ENCODE results near the gene FLYWCH2.
A peak's percentile ranks its signal among the peaks of the same experiment; 100 is the strongest.

Gene FLYWCH2

DNA sequence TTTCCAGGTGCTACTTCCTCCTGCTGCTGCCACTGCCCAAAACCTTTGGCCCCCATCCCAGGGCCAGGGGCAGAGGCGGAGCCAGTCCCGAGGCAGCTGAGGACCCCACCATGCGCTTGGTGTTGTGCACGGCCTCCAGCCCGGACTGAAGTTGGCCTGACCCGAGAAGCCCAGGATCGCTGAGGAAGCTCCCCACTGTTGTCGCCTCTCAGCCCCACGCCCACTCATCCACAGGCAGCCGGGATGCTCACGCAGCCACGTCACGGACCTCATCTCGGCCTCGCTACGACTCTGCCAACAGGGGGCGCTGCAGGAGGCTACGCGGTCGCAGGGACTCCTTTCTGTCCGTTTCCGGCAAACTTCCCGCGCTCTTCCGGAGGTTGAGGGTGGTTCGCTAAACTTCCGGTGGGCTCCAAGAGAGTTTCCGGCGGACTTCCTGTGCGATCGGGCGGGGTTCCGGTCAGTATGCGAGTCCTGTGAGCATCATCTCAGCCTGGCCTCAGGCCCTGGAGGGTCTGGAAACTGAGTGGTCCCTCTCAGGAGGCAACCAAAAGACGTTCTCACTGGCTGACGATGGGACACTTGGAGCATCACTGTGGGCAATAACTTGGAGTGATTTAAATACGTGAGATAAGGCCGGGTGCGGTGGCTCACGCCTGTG lies 40.5 kb upstream of the FLYWCH2 start:
- H3K4ac ChIP-seq (ENCODE audit: low read length), result no peak overlapping the region
- WGBS, 2 donors (ENCODE audit: extremely low coverage in 2 of 2, insufficient read length in 2 of 2, insufficient replicate concordance in 1 of 2), result no CpG with 5 or more reads among the region's 40 CpGs
- H2BK12ac ChIP-seq (ENCODE audit: low read length), result peak overlapping the region; percentile 49
- no peak overlapping the region for H2AK5ac ChIP-seq (ENCODE audit: low read depth, low read length)
- peak overlapping the region; percentile 96 for H3K23ac ChIP-seq (ENCODE audit: low read depth, low read length, poor library complexity)
- H3K4me2 ChIP-seq (ENCODE audit: insufficient read depth, low read length, poor library complexity, severe bottlenecking), result no peak overlapping the region
- H3K27ac ChIP-seq (replicated peaks; ENCODE audit: low read length), result no peak overlapping the region
- peak overlapping the region; percentile 63 for H3K9ac ChIP-seq (ENCODE audit: low read depth, low read length, poor library complexity)
- H3K4me3 ChIP-seq (ENCODE audit: low read length in 2 of 2), result no peak overlapping the region
- H3K18ac ChIP-seq (ENCODE audit: low read length), result peak overlapping the region; percentile 93
- no peak overlapping the region for H2BK15ac ChIP-seq (ENCODE audit: low read length)
- no peaks in the 10 kb centered on the region for H3K79me1 ChIP-seq (ENCODE audit: low read depth, low read length)
- no peak overlapping the region for H2AFZ ChIP-seq (ENCODE audit: low read length)
- peak overlapping the region; percentile 29 for H4K8ac ChIP-seq (ENCODE audit: low read depth, low read length)
- no peak for DNase-seq (ENCODE audit: low spot score)
- H4K91ac ChIP-seq (ENCODE audit: low read depth, low read length, poor library complexity), result no peak overlapping the region
- H3K4me1 ChIP-seq (ENCODE audit: control insufficient read depth in 2 of 2, insufficient read depth in 1 of 2, low read depth in 1 of 2, low read length in 2 of 2), result peaks cover 0 to 1% of the 10 kb centered on the region in 2 donors
- H2BK120ac ChIP-seq (ENCODE audit: low read depth, low read length), result no peak overlapping the region
- H2BK5ac ChIP-seq (ENCODE audit: low read length), result peak overlapping the region; percentile 24
- H3K9me3 ChIP-seq (replicated peaks in 1 of 2; ENCODE audit: control insufficient read depth in 2 of 2, insufficient read depth in 1 of 2, low read depth in 1 of 2, low read length in 2 of 2), result peaks cover 0 to 1% of the 10 kb centered on the region in 2 donors
- peak overlapping the region; percentile 89 for H3K14ac ChIP-seq (ENCODE audit: low read length)
- H3K27me3 ChIP-seq (ENCODE audit: control insufficient read depth in 3 of 3, insufficient read depth in 3 of 3, low read depth in 1 of 3, low read length in 3 of 3), result peaks cover 0 to 10% (median 10%) of the 10 kb centered on the region in 3 experiments
- no peaks in the 10 kb centered on the region for H3K36me3 ChIP-seq (replicated peaks in 1 of 2; ENCODE audit: control insufficient read depth in 2 of 2, insufficient read depth in 2 of 2, low read length in 2 of 2)

DNA sequence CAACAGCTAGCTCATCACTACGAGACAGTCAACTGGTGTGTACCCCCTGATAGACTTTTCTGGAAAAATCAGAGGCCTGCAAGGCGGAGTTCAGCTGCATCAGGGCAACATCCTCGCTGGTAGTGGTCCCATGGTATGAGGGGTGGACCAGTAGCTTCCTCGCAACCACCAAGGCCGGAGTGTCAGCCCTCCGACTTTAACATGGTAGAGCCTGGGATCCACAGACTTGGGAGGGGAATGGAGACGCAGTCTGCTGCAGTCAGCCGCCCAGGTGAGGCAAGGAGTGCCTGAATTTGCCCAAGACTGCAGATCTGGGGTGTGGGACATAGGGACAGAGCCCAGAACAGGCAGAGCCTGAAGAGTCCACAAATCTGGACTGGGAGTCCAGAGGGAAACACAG lies 39.5 kb upstream of the FLYWCH2 start:
- H3K23ac ChIP-seq (ENCODE audit: low read depth, low read length, poor library complexity), result no peak overlapping the region
- no peak overlapping the region for H3K9ac ChIP-seq (ENCODE audit: low read depth, low read length, poor library complexity)
- H2BK15ac ChIP-seq (ENCODE audit: low read length), result no peak overlapping the region
- H3K36me3 ChIP-seq (replicated peaks in 1 of 2; ENCODE audit: control insufficient read depth in 2 of 2, insufficient read depth in 2 of 2, low read length in 2 of 2), result no peaks in the 10 kb centered on the region
- peaks cover 0 to 1% of the 10 kb centered on the region in 2 donors for H3K4me1 ChIP-seq (ENCODE audit: control insufficient read depth in 2 of 2, insufficient read depth in 1 of 2, low read depth in 1 of 2, low read length in 2 of 2)
- H3K4me3 ChIP-seq (ENCODE audit: low read length in 2 of 2), result peak overlapping the region in 1 of 2 donors; percentile 43
- no peak overlapping the region for H2BK5ac ChIP-seq (ENCODE audit: low read length)
- no peak overlapping the region for H2BK12ac ChIP-seq (ENCODE audit: low read length)
- H2AK5ac ChIP-seq (ENCODE audit: low read depth, low read length), result peak overlapping the region; percentile 63
- peak overlapping the region; percentile 9 for H2AFZ ChIP-seq (ENCODE audit: low read length)
- no peak for DNase-seq (ENCODE audit: low spot score)
- WGBS, 2 donors (ENCODE audit: extremely low coverage in 2 of 2, insufficient read length in 2 of 2, insufficient replicate concordance in 1 of 2), result no CpG with 5 or more reads among the region's 8 CpGs
- H2BK120ac ChIP-seq (ENCODE audit: low read depth, low read length), result no peak overlapping the region
- H4K91ac ChIP-seq (ENCODE audit: low read depth, low read length, poor library complexity), result no peak overlapping the region
- no peak overlapping the region for H3K4ac ChIP-seq (ENCODE audit: low read length)
- no peak overlapping the region for H3K4me2 ChIP-seq (ENCODE audit: insufficient read depth, low read length, poor library complexity, severe bottlenecking)
- no peak overlapping the region for H3K27ac ChIP-seq (replicated peaks; ENCODE audit: low read length)
- H4K8ac ChIP-seq (ENCODE audit: low read depth, low read length), result no peak overlapping the region
- H3K27me3 ChIP-seq (ENCODE audit: control insufficient read depth in 3 of 3, insufficient read depth in 3 of 3, low read depth in 1 of 3, low read length in 3 of 3), result peaks cover 0 to 7% (median 4%) of the 10 kb centered on the region in 3 experiments
- no peak overlapping the region for H3K14ac ChIP-seq (ENCODE audit: low read length)
- no peaks in the 10 kb centered on the region for H3K79me1 ChIP-seq (ENCODE audit: low read depth, low read length)
- peaks cover 0 to 1% of the 10 kb centered on the region in 2 donors for H3K9me3 ChIP-seq (replicated peaks in 1 of 2; ENCODE audit: control insufficient read depth in 2 of 2, insufficient read depth in 1 of 2, low read depth in 1 of 2, low read length in 2 of 2)
- no peak overlapping the region for H3K18ac ChIP-seq (ENCODE audit: low read length)

DNA sequence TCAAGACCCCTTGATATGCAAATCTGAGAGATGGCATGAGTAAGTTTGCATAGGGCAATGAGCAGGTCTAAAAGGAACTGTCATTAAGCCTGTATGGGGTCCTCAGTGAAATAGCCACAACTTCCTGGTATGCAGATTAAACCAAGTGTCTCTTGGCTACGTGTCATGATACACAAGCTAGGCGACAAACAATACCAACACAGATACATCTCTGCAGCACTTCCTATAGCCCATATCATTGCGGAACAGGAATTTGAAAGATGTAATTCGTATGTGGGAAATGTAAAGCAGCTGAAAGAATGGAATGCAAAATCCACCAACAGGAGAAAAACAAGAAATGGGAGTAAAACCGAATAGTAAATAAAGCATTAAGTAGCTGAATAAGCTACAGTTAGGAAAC lies 37.9 kb upstream of the FLYWCH2 start:
- Histone ChIP-seq H3K9me3 (replicated peaks in 1 of 2; ENCODE audit: control insufficient read depth in 2 of 2, insufficient read depth in 1 of 2, low read depth in 1 of 2, low read length in 2 of 2) (peaks cover 0 to 1% of the 10 kb centered on the region in 2 donors), H3K4ac (ENCODE audit: low read length) (no peak overlapping the region), H3K4me1 (ENCODE audit: control insufficient read depth in 2 of 2, insufficient read depth in 1 of 2, low read depth in 1 of 2, low read length in 2 of 2) (no peaks in the 10 kb centered on the region), H3K4me3 (ENCODE audit: low read length in 2 of 2) (no peak overlapping the region), H4K91ac (ENCODE audit: low read depth, low read length, poor library complexity) (no peak overlapping the region), H3K36me3 (replicated peaks in 1 of 2; ENCODE audit: control insufficient read depth in 2 of 2, insufficient read depth in 2 of 2, low read length in 2 of 2) (no peaks in the 10 kb centered on the region), H3K23ac (ENCODE audit: low read depth, low read length, poor library complexity) (no peak overlapping the region), H3K27ac (replicated peaks; ENCODE audit: low read length) (no peak overlapping the region), H3K14ac (ENCODE audit: low read length) (no peak overlapping the region), H2BK15ac (ENCODE audit: low read length) (no peak overlapping the region), H3K27me3 (ENCODE audit: control insufficient read depth in 3 of 3, insufficient read depth in 3 of 3, low read depth in 1 of 3, low read length in 3 of 3) (peaks cover 0 to 8% (median 3%) of the 10 kb centered on the region in 3 experiments), H2BK120ac (ENCODE audit: low read depth, low read length) (no peak overlapping the region), H3K79me1 (ENCODE audit: low read depth, low read length) (no peaks in the 10 kb centered on the region), H2BK5ac (ENCODE audit: low read length) (no peak overlapping the region), H4K8ac (ENCODE audit: low read depth, low read length) (no peak overlapping the region), H3K18ac (ENCODE audit: low read length) (no peak overlapping the region), H3K9ac (ENCODE audit: low read depth, low read length, poor library complexity) (no peak overlapping the region), H2AK5ac (ENCODE audit: low read depth, low read length) (no peak overlapping the region), H3K4me2 (ENCODE audit: insufficient read depth, low read length, poor library complexity, severe bottlenecking) (no peak overlapping the region), H2BK12ac (ENCODE audit: low read length) (no peak overlapping the region), H2AFZ (ENCODE audit: low read length) (no peak overlapping the region)
- no peak for DNase-seq (ENCODE audit: low spot score)
- WGBS, 2 donors (ENCODE audit: extremely low coverage in 2 of 2, insufficient read length in 2 of 2, insufficient replicate concordance in 1 of 2), result no CpG with 5 or more reads among the region's 5 CpGs

DNA sequence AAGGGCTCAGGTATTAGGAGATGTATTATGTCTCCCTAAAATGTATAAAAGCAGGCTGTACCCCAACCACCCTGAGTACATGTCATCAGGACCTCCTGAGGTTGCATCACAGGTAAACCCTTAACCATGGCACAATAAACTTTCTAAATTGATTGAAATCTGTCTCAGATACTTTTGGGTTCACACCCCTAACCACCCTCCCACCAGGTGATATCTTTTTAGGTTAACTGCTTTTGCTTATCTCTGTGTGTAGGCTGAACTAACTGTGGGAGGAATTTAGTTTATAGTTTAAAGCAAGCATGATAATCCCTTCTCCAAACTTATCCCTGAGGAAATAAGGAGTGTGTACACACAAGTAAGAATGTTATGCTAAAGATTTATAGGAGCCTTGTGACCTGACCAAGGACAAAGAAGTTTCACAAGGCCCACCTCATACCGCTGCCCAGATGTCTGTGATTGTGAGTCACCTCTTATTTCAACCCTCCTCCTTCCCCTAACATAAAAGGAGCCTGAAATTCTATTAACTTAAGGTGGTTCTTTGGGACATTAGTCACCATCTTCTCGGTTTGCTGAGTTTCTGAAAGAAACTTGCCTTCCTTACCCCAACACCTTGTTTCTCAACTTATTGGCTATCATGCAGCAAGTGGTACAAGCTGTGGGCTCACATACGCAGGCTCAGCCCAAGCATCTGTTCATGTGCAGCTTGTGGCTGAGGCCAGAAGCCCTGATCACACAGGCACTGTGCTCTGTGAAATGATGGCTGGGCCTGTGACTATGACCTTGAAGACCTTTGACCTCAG lies 36.3 kb upstream of the FLYWCH2 start:
- H2BK15ac ChIP-seq (ENCODE audit: low read length), result no peak overlapping the region
- peak overlapping the region; percentile 74 for H3K9ac ChIP-seq (ENCODE audit: low read depth, low read length, poor library complexity)
- H2BK12ac ChIP-seq (ENCODE audit: low read length), result no peak overlapping the region
- no peak overlapping the region for H3K14ac ChIP-seq (ENCODE audit: low read length)
- H3K9me3 ChIP-seq (replicated peaks in 1 of 2; ENCODE audit: control insufficient read depth in 2 of 2, insufficient read depth in 1 of 2, low read depth in 1 of 2, low read length in 2 of 2), result peaks cover 0 to 1% of the 10 kb centered on the region in 2 donors
- WGBS, 2 donors (ENCODE audit: extremely low coverage in 2 of 2, insufficient read length in 2 of 2, insufficient replicate concordance in 1 of 2), result no CpG with 5 or more reads among the region's 3 CpGs
- H3K4me3 ChIP-seq (ENCODE audit: low read length in 2 of 2), result no peak overlapping the region
- peaks cover 0 to 8% (median 3%) of the 10 kb centered on the region in 3 experiments for H3K27me3 ChIP-seq (ENCODE audit: control insufficient read depth in 3 of 3, insufficient read depth in 3 of 3, low read depth in 1 of 3, low read length in 3 of 3)
- no peak overlapping the region for H2AFZ ChIP-seq (ENCODE audit: low read length)
- H3K27ac ChIP-seq (replicated peaks; ENCODE audit: low read length), result no peak overlapping the region
- peaks cover 3% of the 10 kb centered on the region for H3K79me1 ChIP-seq (ENCODE audit: low read depth, low read length)
- peak overlapping the region; percentile 33 for H3K18ac ChIP-seq (ENCODE audit: low read length)
- H3K4ac ChIP-seq (ENCODE audit: low read length), result no peak overlapping the region
- H2BK120ac ChIP-seq (ENCODE audit: low read depth, low read length), result no peak overlapping the region
- no peak overlapping the region for H3K4me2 ChIP-seq (ENCODE audit: insufficient read depth, low read length, poor library complexity, severe bottlenecking)
- H3K23ac ChIP-seq (ENCODE audit: low read depth, low read length, poor library complexity), result no peak overlapping the region
- no peak overlapping the region for H2AK5ac ChIP-seq (ENCODE audit: low read depth, low read length)
- H3K4me1 ChIP-seq (ENCODE audit: control insufficient read depth in 2 of 2, insufficient read depth in 1 of 2, low read depth in 1 of 2, low read length in 2 of 2), result no peaks in the 10 kb centered on the region
- H4K8ac ChIP-seq (ENCODE audit: low read depth, low read length), result peak overlapping the region; percentile 94
- DNase-seq (ENCODE audit: low spot score), result no peak
- no peaks in the 10 kb centered on the region for H3K36me3 ChIP-seq (replicated peaks in 1 of 2; ENCODE audit: control insufficient read depth in 2 of 2, insufficient read depth in 2 of 2, low read length in 2 of 2)
- no peak overlapping the region for H4K91ac ChIP-seq (ENCODE audit: low read depth, low read length, poor library complexity)
- no peak overlapping the region for H2BK5ac ChIP-seq (ENCODE audit: low read length)
